GM12891 (cell line): ENCODE data around the gene ANLN.
"Not testable (repeated sequence)": the region's sequence is repeated elsewhere in the genome, so short reads cannot be mapped to it uniquely, and the experiment has no call there.

Experiments
- DNase-seq: peaks from one replicate; pipeline ENCODE4 v3.0.0; 2011; ENCODE audit warnings: low spot score; ENCODE audit not compliant: insufficient read length
- FAIRE-seq: peaks from 2 replicates; lab custom pipeline; 2011; peaks lifted over from hg19 to GRCh38; lab: Jason Lieb, UNC
- PAX5 ChIP-seq: IDR thresholded peaks from 2 replicates; pipeline ENCODE4 v1.6.1; 2011; ENCODE audit warnings: low read length, moderate library complexity, mild to moderate bottlenecking; ENCODE audit not compliant: insufficient read depth, severe bottlenecking
- POLR2A ChIP-seq: IDR thresholded peaks from 2 replicates; pipeline ENCODE4 v1.6.1; 2011; ENCODE audit warnings: low read depth, low read length, control low read depth
- POLR2AphosphoS5 ChIP-seq: IDR thresholded peaks from 2 replicates; pipeline ENCODE4 v1.6.1; 2011; ENCODE audit warnings: low read depth, low read length, control low read depth
- POU2F2 ChIP-seq: IDR thresholded peaks from 2 replicates; pipeline ENCODE4 v1.6.1; 2011; ENCODE audit warnings: low read depth, mild to moderate bottlenecking, control low read depth, low read length, moderate library complexity
- SPI1 ChIP-seq: IDR thresholded peaks from 2 replicates; pipeline ENCODE4 v1.6.1; 2011; ENCODE audit warnings: low read depth, low read length, control low read depth
- TAF1 ChIP-seq: IDR thresholded peaks from 2 replicates; pipeline ENCODE4 v1.6.1; 2011; ENCODE audit warnings: low read depth, low read length, control low read depth

The ANLN gene

DNA sequence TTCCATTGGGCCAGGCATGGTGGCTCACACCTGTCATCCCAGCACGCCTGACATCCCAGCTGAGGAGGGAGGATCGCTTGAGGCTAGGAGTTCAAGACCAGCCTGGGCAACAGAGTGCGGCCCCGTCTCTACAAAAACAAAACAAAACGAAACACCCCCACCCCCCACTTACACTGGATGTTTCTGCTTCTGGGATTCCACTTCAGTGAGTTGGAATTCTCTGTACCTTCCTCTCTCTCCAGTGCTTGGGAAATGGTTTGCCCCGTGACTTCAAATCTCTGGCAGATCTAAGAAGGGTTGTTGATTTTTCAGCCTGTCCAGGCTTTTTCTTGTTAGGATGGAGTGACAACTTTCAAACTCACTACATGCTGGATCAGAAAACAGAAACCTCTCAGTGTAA, 106.9 kb downstream of the ANLN start:
- TF ChIP-seq POLR2AphosphoS5 (no peak), POU2F2 (no peak), PAX5 (no peak), TAF1 (no peak), SPI1 (no peak), POLR2A (no peak)

DNA sequence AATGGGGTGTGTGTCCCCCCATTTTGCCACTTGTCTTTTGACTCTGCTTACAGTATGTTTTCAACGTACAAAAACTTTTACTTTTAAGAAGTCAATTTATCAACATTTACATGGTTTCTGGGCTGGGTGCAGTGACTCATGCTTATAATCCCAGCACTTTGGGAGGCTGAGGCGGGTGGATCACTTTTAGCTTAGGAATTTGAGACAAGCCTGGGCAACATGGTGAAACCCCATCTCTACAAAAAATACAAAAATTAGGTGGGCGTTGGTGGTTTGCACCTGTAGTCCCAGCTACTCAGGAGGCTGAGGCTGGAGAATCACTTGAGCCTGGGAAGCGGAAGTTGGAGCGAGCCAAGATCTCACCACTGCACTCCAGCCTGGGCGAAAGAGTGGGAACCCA, 107.5 kb downstream of the ANLN start:
- not testable (repeated sequence) for FAIRE-seq, DNase-seq

More for the DNA sequence above, 106.9 kb downstream of the ANLN start:
- no peak for DNase-seq
- FAIRE-seq = no peak

DNA sequence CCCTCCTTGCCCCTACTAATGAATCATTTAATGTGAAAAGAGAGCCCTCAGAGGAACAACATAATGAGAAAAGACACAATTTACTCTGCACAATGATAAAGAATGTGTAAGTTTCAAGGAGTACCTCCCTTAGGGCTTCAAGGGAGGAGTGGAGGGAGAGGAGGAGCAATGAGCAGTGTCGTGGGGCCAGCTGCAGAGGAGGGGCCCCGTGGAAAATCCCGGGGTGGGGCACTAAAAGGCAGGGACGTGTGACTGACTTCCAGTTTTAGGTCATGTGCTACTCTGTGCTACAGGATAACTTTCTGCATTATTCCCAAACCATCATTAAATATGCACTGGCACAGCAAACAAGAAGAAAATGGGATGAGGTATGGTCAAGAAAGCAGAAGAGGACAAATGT, 108.1 kb downstream of the ANLN start:
- FAIRE-seq = no peak
- no peak for DNase-seq
- TF ChIP-seq PAX5 (no peak), POLR2A (no peak), SPI1 (no peak), POU2F2 (no peak), POLR2AphosphoS5 (no peak), TAF1 (no peak)
